HepG2 (cell line): ENCODE measurements around the gene GCG.

ENCODE experiments used
- AFF4 ChIP-seq: sonication (generic); formaldehyde crosslinking; IDR thresholded peaks from 2 replicates; pipeline ENCODE4 v1.4.0; 2020; ENCODE audit warnings: missing genetic modification reagents
- ATF7 ChIP-seq, 2 experiments: fragments of 450-650 bp in 1 of 2; sonication (generic) in 1 of 2; formaldehyde crosslinking in 1 of 2; IDR thresholded peaks; 2 replicates each; pipeline versions ENCODE4 v1.4.0 to v1.6.1; 2016 to 2020; ENCODE audit warnings: antibody characterized with exemption in 1 of 2, mild to moderate bottlenecking in 1 of 2, missing genetic modification reagents in 1 of 2
- CBX1 ChIP-seq: IDR thresholded peaks from one replicate; pipeline ENCODE4 v1.6.1; 2016; ENCODE audit warnings: antibody characterized with exemption, low read depth
- EP300 ChIP-seq, 3 experiments: sonication (generic) in 1 of 3; formaldehyde crosslinking in 1 of 3; IDR thresholded peaks; 2 replicates each; pipeline versions ENCODE4 v1.5.1 to v1.6.1; 2011 to 2020; ENCODE audit warnings: low read depth in 2 of 3, low read length in 2 of 3, borderline replicate concordance in 1 of 3, improper control_type of control experiment in 1 of 3, mild to moderate bottlenecking in 1 of 3, missing genetic modification reagents in 1 of 3, moderate library complexity in 1 of 3
- ESRRA ChIP-seq: sonication (generic); formaldehyde crosslinking; IDR thresholded peaks from 2 replicates; pipeline ENCODE4 v1.5.1; 2020; ENCODE audit warnings: mild to moderate bottlenecking, low read depth, missing genetic modification reagents
- RCOR2 ChIP-seq: IDR thresholded peaks from 2 replicates; pipeline ENCODE4 v1.6.1; 2016; ENCODE audit warnings: missing biosample characterization, missing genetic modification reagents
- TARDBP ChIP-seq: sonication (generic); formaldehyde crosslinking; IDR thresholded peaks from 2 replicates; pipeline ENCODE4 v1.8.0; 2022; ENCODE audit warnings: mild to moderate bottlenecking, missing genetic modification reagents
- TF ChIP-seq, protein P1 (sequence below): sonication (generic); formaldehyde crosslinking; conservative IDR thresholded peaks from 2 replicates; pipeline ENCODE4 v1.8.0; 2022; ENCODE audit warnings: missing genetic modification reagents
- TF ChIP-seq, protein P2 (sequence below): sonication (generic); formaldehyde crosslinking; IDR thresholded peaks from 2 replicates; pipeline ENCODE4 v1.5.0; 2020; ENCODE audit warnings: mild to moderate bottlenecking, missing genetic modification reagents, moderate library complexity

DNA sequence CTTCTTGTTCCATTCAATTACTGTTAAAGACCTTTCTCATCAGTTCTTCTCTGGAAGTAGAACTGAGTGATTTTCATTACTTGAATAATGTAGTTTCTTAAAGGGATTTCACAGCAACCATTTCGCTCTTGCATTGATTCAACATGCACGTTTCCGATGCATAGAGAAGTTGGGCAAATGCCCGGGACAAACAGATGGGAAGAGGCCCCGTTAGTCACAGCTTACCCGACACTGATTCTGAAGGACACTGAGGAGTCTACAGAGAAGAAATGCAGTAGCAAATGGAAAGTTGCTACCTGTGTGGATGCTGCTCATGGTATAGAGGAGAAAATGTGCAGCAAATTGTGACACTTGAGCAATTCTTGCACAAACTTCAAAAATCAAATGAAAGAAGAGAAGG lies 32.3 kb upstream of the GCG start:
- TF ChIP-seq ATF7 (IDR thresholded peaks at IDR 0.05) (no peak), ATF7 (CRISPR knock-in tag; IDR thresholded peaks at IDR 0.05) (no peak), ESRRA (CRISPR knock-in tag) (no peak), RCOR2 (no peak), TARDBP (CRISPR knock-in tag) (no peak), CBX1 (no peak), AFF4 (no peak), EP300 (IDR thresholded peaks at IDR 0.05; ENCODE audit: low read depth in 2 of 2, low read length in 2 of 2) (no peak), EP300 (CRISPR knock-in tag; IDR thresholded peaks at IDR 0.05; ENCODE audit: borderline replicate concordance) (no peak)
- TF ChIP-seq, protein P1, sequence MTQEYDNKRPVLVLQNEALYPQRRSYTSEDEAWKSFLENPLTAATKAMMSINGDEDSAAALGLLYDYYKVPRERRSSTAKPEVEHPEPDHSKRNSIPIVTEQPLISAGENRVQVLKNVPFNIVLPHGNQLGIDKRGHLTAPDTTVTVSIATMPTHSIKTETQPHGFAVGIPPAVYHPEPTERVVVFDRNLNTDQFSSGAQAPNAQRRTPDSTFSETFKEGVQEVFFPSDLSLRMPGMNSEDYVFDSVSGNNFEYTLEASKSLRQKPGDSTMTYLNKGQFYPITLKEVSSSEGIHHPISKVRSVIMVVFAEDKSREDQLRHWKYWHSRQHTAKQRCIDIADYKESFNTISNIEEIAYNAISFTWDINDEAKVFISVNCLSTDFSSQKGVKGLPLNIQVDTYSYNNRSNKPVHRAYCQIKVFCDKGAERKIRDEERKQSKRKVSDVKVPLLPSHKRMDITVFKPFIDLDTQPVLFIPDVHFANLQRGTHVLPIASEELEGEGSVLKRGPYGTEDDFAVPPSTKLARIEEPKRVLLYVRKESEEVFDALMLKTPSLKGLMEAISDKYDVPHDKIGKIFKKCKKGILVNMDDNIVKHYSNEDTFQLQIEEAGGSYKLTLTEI: no peak
- TF ChIP-seq, protein P2, sequence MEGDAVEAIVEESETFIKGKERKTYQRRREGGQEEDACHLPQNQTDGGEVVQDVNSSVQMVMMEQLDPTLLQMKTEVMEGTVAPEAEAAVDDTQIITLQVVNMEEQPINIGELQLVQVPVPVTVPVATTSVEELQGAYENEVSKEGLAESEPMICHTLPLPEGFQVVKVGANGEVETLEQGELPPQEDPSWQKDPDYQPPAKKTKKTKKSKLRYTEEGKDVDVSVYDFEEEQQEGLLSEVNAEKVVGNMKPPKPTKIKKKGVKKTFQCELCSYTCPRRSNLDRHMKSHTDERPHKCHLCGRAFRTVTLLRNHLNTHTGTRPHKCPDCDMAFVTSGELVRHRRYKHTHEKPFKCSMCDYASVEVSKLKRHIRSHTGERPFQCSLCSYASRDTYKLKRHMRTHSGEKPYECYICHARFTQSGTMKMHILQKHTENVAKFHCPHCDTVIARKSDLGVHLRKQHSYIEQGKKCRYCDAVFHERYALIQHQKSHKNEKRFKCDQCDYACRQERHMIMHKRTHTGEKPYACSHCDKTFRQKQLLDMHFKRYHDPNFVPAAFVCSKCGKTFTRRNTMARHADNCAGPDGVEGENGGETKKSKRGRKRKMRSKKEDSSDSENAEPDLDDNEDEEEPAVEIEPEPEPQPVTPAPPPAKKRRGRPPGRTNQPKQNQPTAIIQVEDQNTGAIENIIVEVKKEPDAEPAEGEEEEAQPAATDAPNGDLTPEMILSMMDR: no peak
